GM21786 (cell line): ENCODE results near the gene SH2D4B.
"Not testable (repeated sequence)": the region's sequence is repeated elsewhere in the genome, so short reads cannot be mapped to it uniquely, and the experiment has no call there.

Experiments used
- ATAC-seq: cut with Tn5 transposase; IDR thresholded peaks from one replicate; pipeline ENCODE4 v1.9.1; 2021; ENCODE audit not compliant: unreplicated experiment

The SH2D4B gene

DNA sequence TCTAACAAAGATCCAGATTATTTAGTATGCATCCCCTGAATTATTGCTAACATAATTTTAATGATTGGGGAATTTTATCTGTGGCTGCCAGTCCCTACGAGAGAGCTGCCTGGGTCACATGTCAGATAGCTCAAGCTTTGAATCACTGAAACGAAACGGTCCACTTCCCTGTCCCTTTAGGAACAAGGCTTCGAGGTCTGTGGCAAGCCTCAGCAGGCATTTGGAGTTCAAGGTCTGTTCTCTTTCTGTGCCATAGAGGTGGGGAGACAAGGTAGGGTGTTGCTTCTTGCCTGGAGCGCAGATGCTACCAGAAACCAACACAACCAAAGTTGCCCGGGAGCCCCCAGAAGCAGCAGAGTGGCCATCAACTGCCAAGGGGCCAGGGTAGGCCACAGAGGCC, 13.9 kb upstream of the SH2D4B start:
- ATAC-seq = no peak

DNA sequence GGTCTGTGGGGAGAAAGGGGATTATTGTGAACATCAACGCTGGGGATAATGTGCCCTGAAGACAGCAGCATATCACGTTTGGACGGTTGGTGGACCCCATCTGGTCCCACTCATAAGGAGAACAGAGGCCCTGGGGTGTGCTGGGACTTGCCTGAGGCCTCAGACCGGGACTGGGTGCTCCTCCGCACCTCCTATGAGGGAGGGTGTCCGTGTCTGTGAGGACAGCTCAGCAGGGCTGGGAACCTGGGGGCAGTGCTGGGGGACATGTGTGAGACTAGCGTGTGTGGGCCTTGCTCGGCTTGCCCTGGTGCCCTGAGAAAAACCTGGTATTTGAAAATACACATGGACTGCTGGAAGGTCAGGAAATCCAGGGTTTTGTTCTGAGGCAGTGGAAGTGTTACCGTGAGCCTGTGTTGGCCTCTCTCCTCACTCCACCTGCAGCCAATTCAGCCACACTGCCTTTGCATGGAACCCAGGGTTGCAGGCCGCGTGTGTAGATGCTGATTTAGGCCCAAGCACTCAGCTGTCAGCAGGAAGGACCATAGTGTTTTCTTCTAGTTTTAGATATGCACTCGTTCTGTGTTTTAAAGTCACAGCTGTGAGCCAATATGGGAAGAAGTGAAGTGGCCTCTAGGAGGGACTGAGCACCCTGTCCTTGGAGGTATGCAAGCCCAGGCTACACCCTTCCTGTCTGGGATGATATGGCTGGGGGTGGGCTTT, 13.4 kb upstream of the SH2D4B start:
- no peak for ATAC-seq

DNA sequence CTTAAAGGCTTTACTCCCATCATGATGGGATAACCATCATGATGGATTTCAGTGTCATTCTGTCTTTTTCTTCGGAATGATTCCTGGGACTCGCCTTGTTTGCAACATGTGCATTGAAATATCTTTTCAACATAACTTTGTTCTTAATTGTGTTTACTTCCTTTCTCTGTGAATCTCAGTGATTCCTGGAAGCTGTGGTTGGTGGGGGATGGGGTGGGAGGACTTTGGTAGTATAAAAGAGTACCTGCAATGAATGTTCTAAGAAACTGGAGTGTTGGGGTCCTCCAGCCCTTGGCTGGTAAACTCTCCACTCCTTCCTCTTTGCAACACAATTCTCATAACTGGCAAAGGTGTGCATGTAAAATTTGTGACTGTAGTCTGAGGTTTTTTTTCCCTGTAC, 11.5 kb upstream of the SH2D4B start:
- no peak for ATAC-seq

DNA sequence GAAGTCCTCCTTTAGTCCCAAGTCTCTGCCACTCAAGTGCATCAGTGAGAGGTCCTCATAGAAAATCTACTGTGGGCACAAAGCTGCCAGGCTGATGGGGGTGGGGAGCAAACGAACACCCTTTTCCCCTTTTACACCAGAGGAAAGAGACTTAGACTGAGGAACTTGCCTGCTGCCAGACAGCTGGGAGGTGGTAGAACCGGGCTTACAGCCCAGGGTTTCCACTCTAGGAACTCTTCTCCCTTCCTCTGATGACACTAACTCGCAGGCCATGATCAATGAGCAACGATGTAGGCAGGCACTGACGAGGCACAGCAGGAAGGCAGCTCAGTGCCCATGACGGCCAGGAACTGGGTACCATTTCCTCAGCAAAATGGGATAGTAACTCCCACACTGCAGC, 11.0 kb upstream of the SH2D4B start:
- no peak for ATAC-seq

DNA sequence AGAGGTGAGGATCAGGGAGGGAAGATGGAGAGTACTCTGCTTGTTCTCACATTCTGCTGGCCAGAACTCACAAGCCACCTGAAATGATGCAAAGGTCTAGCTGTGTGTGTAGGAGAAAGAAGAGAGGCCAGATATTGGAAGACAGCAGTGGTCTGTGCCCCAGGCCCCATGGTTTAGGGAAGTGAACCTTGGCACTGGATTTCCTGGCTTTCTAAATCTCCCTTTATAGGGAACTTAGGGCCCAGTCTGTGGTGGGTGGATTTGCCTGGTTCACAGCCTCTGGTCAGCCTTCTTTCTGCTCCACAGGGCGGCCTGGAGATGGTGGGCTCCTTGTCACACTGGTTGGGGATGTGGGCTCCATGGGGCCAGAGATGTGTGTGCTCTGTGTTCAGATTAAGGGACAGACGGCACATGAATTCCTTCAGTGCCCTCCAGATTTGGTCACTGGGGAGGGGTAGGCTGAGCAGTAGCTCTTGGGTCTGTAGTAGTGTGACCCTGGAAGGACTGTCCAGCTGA, 9.5 kb upstream of the SH2D4B start:
- no peak for ATAC-seq

DNA sequence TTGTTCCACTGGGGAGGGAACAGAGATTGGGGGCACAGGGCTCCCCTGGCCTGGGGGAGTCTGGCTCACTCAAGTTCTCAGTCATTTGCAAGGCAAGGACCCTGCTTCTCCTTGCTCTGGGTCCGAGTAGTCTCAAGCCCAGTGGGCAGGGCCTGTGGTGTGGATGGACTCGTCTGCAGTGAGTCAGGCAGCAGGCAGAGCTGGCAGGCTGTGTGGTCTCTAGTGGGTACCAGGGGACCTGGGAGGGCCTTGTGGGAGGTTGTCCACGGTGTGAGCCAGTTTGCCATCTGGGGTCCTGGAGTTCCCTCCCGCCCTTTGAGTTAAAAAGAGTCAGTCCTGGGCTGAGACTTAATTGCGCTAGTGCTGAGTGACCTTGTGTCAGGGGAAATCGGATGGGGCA, 8.8 kb upstream of the SH2D4B start:
- no peak for ATAC-seq

DNA sequence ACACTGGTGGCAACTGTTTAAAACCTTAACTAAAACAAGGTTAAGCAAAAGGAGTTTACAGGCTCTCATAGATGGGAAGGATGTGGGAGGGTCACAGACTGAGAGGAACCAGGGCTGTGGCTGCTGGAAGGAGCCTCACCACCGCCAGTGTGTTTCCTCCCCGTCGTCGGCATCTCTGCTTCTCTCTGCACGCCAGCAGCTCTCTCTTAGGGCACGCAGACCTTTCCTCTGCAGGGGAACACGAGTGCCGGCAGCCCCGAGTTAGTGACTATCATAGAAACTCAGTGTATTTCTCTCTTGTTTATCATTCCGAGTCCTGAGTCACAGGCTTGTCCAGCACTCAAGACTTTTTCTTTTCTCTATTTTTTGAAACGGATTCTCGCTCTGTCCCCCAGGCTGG, 8.1 kb upstream of the SH2D4B start:
- no peak for ATAC-seq

DNA sequence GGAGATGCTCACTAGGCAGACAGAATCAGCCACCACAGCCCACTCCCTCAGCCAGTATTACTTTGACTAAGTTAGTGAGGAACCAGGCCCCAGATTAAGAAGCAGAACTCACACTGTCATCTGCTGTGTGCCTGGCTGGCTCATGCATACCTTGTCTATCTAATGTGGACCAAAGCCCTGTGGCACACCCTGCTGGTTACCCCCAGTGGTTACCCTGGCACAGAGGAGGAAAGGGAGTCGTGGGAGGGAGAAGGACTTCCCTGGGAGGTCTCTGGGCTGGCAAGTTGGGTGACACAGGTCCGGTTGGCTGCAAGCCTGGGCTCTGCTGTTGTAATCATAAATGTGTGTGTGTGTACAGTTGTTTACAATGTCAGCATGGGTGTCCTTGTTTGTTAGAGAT, 7.5 kb upstream of the SH2D4B start:
- peak; percentile 74 for ATAC-seq

DNA sequence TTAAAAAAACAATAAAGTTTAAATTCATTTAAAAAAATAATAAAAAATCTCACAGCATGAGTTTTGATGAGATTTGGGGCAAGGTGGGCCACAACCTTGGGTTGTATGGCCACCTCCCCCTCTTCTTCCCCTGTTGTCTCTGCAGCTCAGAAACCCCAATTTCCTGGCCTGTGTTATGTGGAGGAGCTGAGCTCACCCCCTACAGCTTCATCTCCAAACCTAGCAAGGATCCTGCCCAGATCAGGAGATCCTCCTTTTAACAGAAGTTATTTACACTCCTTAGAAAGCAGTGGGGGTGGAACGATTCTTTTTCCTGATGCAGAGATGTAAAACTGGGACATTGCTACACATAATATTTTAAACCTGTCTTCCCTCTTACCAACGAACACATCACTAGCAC, 6.9 kb upstream of the SH2D4B start:
- no peak for ATAC-seq

DNA sequence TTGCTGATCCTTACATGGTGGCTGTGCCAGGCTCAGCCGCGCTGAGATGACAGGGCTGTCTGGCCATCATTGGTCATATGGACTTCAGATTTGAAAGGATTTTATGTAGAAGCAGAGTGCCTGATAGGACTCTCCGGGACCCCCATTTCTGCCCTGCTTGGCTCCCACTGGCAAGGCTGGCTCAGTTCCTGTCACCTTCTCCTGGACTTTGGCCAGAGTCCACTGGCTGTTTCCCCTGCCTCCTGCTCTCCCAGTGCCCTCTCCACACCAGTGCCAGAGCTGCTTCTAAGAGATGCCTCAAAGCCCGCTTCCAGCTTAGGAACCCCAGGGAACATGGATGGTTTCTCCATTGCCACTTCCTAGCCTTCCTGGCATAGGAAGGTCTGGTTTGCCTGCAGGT, 5.1 kb upstream of the SH2D4B start:
- no peak for ATAC-seq

DNA sequence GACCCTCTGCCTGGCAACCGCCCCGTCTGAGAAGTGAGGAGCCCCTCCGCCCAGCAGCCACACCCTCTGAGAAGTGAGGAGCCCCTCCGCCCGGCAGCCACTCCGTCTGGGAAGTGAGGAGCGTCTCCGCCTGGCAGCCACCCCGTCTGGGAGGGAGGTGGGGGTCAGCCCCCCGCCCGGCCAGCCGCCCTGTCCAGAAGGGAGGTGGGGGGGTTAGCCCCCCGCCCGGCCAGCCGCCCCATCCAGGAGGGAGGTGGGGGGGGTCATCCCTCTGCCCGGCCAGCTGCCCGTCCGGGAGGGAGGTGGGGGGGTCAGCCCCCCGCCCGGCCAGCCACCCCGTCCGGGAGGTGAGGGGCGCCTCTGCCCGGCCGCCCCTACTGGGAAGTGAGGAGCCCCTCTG, 3.6 kb upstream of the SH2D4B start:
- not testable (repeated sequence) for ATAC-seq

DNA sequence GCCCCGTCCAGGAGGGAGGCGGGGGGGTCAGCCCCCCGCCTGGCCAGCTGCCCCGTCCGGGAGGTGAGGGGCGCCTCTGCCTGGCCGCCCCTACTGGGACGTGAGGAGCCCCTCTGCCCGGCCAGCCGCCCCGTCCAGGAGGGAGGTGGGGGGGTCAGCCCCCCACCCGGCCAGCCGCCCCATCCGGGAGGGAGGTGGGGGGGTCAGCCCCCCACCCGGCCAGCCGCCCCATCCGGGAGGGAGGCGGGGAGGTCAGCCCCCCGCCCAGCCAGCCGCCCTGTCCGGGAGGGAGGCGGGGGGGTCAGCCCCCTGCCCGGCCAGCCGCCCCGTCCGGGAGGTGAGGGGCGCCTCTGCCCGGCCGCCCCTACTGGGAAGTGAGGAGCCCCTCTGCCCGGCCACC, 3.1 kb upstream of the SH2D4B start:
- not testable (repeated sequence) for ATAC-seq

DNA sequence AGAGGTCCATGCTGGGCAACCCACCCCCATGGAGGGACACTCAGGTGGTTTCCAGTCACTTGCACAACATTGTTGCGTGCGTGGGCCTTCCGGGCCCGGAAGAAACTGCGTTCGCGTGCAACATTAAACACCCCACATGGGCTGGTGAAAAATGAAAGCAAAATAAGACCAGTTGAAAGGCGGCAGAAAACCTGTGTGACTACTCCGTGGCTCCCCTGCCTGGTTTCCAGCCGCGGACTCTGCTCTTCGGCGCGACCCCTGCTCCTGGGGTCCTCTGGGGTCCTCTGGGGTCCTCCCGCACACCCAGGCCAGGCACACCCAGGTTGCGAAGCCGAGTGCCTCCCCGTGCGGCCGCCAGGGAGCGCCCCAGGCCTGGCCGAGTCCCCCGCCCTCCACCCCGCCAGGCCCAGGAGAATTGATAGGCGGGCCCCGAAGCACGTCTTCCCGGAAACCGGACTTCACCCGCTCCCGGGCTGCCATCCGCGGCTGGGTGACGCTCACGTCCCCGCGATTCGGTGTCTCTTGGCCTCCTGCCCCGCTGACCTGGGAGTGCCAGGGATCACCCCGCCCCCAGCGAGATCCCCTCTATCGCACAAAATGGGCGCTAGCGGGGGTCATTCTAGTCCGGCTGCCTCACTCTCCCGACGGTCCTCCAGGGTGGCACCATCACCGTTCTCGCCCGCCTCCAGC, 1.9 kb upstream of the SH2D4B start:
- ATAC-seq = peak; percentile 75

DNA sequence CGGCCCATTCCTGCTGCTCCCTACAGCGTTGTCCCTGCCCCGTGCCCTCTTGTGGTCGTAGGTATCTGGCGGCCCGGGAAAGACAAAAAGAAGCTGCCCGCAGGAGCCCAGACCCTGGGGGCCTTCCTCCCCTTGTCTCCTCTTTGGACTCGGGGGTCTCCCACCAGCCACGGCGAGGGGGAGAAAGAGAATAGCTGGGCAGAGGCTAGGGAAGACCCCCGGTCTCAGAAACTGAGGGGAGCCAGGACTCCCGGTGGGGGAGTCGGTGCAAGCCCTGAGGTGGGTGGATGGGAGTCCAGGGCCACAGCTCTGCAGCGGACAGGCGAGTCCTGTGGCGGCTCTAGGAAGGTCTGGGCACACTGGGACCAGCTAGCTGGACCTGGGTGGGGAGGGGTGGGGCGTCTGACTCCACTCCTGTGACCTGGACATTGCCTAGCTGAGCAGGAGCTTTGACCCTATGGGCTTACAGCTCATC, 1.3 kb upstream of the SH2D4B start:
- ATAC-seq = no peak

DNA sequence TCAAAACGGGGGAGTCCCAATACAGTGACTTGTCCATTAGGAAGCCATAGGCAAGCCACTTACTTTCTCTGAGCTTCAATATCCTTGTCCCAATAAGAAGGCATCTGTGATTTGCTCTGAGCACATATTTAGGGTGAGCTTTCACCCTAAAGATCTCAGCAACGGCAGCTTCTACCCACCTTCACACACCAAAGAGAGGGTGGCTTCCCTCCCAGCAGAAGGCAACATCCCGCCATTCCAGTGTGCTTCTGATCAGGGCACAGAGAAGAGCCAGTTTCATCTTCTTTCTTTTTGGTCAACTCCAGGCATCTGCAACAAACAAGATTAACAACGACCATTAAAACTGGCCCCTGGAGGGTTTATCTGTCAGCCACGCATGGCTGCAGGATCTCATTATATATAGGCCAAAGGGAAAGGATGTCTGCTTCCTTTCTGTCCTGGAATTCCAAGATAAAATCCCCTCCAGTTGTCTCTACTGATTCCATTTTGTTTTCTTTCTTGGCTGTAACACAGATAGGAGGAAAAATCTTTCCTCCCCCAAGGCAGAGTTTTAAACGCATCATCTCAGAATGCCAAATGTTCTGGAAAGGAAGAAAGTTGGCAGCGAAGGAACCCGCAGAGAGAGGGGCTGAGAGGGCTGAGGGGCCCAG, 491 bp upstream of the SH2D4B start:
- no peak for ATAC-seq

DNA sequence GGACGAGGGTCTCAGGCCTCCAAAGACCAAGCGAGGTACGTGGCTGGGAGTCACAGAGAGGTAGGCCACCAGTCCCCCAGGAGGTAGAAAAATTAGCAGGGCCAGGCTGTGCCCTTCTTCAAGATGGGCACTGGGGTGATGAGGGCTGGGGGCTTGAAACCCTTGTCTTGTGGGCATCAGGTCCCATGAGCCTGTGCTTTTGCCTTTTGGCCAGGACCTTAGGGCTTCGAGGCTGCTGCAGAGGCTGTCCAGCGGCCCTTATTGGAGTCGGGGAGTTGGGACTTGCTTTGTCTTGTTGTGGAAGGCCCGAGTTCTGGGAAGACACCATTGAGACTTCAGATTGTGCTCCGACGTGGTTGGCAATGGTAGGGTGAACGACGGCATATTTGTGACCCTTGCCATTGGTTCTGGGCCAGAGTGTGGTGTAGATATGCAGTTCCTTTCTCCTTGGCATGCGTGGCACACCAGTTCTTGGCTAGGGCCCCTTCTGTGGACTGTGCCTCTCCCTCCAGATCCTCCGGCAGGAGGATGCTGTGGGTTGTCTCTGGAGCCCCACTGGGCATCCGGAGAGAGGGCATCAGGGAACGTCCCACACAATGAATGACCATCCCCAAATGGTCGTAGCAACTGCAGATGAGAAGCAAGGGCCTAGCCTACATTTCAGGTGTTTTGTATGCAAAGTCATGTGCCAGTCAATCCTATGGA, 931 bp downstream of the SH2D4B start:
- ATAC-seq = no peak

DNA sequence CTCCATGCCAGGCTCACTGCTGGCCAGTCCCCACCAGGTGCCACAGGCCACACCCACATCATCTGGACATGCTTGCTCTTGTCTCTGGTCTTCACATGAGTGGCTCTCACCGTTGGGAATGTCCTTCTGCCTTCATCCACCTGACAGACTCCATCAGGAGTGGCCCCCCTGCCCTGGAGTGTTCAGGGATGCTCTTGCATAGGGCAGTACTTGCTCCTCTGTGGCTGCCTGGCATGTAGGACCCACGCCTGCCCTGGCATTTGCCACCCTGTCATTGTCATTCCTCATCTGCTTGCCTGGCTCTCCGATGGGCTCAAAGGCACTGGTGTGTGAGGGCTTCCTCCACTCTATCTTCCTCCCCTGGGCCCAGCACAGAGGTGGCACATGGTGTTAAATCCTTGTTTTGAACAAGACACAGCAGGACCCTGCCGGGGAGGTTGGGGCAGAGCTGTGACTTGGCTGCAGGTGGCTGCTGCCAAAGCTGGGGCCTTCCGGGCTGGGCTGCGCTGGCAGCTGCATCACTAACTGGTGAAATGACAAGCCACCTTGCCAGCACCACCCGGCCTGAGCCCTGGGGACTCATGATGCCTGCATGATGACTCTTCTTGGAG, 1.8 kb downstream of the SH2D4B start:
- ATAC-seq = peak; percentile 21

DNA sequence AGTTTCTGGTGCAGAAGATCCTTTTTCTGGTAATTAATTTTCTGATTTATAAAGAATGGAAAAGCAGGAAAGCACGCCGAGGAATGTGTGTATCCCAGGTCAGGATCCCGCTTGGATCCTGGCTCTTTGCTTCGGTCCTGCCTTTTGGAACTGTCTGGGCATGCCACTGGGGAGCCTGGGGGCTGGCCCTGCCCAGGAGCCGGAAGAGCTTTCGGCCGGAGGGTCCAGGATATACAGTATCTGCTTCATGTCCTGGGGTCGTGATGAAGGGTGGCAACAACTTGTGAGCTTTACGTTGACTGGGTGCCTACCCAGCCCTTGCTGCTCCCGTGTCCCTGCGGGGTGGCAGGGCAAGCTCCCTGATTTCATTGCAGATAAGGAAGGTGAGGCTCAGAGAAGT, 2.4 kb downstream of the SH2D4B start:
- no peak for ATAC-seq

DNA sequence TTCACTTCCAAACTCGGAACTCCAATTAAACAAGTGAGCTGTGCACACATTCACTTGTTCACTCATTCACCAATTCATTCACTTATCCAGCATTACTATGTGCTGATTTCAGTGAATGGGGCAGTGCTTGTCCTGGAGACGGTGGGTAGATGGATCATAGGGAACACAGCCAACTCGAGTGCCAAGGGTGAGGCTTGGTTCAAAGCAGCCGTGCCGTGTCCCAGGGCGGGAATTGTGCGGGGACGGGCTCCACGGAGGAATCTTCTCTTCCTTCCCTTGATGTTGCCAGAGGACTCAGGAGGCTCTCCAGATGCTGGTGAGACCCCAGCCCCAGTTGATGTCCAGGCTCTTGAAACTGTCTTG, 2.9 kb downstream of the SH2D4B start:
- ATAC-seq = no peak

DNA sequence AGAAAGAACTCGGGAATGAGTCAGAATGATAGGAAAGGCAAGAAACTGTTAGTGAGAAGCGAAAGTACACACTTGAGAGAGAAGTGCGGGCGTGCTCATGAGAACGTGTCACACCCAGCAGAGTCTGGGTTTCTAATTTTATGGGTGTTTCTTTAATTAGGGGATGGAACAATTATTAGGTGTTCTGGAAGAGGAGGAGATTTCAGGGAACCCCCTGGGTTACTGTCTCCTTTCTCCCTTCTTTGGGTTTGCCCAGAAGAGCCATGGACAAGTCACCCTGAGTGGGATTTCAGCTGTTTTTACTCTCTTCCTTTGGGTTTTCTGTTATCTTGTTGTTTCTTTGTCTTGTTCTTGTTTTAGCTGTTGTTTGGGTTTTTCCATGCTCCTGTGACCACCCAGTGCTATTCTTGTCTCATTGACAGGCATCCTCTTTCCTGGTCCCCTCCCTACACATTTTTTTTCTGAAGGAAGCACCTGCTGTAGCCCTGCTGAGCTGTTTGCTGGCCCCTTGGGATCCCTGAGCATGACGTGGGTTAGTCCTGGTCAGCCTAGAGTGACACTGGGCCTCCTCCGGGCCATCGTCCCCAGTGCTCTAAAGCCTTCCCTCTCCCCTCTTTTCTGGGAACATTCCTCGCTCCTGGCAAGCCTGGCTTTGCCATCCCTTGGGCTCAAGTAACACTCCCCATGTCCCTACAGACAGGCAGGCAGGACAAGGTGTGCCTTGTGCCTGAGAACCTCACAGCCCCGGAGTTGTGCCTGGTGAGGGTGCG, 3.5 kb downstream of the SH2D4B start:
- peak; percentile 68 for ATAC-seq
